Stimulated activated CD4-positive, alpha-beta T cell treated with anti-CD3 and anti-CD28 coated beads, Interleukin-2, amount 100 ng/mL, for 48 hours (primary cell): ENCODE results near the gene SLBP.

ENCODE experiments used
- DNase-seq, 2 donors: peaks; one replicate each; pipeline ENCODE4 v3.0.0-alpha.2; 2020

Gene SLBP

GRCh38 chr4:1712216-1713002 lies at the start of gene SLBP:
TSS of gene SLBP (minus strand) at chr4:1712319. CDS start at chr4:1712188, 131 bp downstream.
- peak; percentile 98 to 99 for DNase-seq

DNA sequence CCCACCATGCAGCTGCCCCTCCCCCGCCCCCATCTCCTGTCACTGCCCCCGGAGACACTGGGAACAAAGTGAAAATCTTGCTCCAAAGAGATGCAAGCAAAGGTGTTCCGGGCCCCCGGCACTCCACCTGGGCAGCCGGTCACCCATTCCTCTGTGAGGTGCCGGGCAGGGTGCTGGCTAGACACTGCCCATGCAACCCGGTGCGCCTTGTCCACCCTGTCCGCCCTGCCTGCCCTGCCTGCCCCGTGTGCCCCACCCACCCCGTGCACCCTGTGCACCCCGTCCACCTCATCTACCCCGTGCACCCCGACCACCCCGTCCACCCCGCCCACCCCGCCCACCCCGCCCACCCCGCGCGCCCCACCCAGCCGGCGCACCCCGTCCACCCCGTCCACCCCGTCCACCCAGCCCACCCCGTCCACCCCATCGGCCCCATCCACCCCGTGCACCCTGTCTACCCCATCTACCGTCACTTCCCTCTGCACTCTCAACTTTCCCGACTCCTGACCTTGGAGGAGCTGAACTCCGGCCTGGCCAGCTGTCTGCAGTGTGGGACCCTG lies 49.1 kb upstream of the SLBP start:
- DNase-seq, result no peak

DNA sequence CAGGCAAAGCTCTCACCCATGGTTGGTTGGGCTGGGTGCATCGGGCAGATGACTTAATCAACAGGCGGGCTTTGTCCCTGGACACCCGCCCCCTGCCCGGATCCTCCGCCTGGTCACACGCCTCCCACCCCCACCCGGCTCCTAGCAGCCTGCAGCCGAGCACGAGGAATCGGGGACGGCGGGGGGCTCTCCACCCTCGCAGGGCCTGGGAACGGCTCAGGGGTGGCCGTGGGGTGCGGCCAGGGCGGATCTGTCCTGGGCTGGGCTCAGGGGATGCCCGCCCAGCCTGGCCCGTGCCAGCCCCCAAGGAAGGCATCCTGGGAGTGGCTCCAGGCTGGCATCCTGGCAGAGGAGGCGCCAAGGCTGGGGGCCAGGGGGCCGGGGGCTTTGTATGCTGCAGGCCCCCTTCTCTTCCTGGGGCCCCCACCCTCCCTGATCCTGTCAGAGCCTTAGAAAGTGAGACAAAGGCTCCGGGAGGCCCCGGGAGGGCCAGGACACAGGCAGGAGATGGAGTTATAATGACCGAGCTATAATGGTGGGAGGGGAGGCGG lies 48.5 kb upstream of the SLBP start:
- no peak for DNase-seq

DNA sequence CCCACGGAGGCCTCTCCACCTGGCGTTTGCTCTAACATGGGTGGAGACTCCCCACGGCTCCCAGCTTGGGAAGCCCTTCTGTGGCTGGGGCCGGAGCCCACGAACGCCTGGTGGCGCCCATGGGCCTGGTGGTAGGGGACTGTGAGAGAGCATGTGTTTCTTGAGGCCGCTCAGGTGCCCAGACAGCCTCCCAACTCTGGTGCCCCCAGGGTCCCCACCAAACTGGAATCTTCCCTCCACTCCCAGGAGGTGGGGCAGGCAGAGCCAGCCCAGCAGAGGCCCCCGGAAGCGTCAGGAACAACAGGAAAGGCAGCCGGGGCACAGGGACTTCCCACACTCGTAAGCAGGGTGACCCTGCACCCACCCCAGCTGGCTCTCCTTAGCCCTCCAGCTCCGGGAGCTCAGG lies 47.7 kb upstream of the SLBP start:
- DNase-seq, result no peak

- DNase-seq, result no peak
Measured at GRCh38 chr4:1759170-1759817, 47.2 kb upstream of the SLBP start.

- no peak for DNase-seq
Measured at GRCh38 chr4:1758306-1759121, 46.4 kb upstream of the SLBP start.

DNA sequence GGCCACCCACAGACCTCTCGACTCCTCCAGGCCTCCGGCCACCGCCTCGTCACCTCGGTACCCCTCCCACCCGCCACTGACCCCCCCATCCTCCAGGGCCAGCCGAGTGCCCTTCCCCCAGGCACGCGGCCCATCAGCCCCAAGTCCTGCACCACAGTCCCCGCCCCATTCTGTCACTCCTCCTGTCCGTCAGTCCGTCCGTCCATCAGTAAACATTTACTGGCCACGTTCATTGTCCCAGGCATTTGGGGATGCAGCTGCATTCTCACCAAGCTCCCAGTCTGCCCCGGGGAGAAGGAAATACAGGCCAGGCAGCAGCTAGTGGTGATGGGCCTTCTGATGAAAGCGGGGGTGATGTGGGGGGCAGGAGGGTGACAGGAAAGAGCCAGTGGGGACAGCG lies 45.7 kb upstream of the SLBP start:
- DNase-seq, result no peak

- DNase-seq, result no peak
Measured at GRCh38 chr4:1756893-1757779, 45.0 kb upstream of the SLBP start.

DNA sequence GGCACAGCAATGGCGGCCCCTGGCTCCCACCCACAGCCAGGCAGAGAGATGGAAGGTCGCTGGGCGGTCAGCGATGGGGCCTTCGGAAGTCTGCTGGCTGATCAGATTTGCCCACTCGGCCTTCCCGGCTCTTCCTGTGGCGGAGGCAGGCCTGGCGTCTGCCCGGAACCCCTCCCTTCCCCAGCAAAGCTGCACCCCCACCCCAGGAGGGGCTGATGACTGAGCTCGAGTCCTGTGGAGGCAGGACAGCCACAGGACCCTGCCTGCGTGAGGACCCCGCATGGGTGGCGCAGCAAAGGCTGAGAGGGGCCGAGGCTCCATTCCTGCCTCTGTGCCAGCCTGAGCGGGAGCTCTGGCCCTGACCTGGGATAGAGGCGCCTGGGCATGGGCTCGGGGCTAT lies 44.0 kb upstream of the SLBP start:
- DNase-seq, result no peak

GRCh38 chr4:1755297-1755696 lies 43.2 kb upstream of the SLBP start:
- no peak for DNase-seq

DNA sequence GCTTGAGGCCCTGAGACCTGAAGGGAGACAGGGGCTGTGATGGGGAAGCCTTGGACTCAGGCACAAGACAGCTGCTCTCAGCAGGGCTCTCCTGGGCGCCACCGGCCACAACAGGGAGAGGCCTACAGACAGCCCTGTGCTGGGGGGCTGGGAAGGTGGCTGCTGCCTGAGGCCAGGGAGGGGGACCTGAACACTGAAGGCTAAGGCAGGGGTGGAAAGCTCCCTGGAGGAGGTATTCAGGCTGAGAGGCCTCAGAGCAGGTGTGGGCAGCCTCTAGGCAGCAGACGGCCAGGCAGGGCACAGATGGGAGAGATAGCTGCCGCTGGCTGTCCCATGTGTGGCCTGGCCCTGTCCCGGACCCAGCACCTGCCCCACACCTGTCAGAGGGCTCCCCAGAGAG lies 42.2 kb upstream of the SLBP start:
- no peak for DNase-seq

DNA sequence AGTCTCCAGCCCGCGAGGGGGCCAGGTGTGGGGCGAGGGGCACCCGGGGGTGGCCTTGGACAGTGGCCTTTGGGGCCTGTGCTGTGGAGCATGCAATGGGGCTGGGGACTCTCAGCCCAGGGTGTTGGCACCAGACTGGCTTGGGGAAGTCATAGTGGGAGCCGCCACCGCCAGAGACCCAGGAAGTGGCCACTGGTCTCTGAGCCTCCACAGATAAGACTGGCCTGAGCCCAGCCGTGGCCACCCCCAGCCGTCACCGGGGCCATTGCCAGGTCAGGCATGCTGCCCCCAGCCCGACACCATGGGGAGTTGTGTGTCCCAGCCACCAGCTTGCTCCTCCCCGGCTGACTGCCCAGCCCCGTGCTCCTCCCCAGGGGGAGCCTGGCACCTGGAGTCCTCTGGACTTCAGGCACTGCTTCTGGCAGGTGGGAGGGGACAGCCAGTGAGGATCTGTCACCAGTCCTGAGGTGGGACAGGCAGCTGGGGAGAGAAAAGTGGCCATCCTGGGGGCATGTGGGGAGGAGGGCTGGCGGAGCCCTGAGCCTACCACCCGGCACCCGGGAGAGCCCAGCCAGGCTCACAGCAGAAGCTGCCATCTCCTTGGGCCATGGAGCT lies 41.7 kb upstream of the SLBP start:
- DNase-seq, result no peak

- no peak for DNase-seq
Measured at GRCh38 chr4:1753294-1753696, 41.2 kb upstream of the SLBP start.

- DNase-seq, result peak in 1 of 2 donors; percentile 23
Measured at GRCh38 chr4:1752284-1753041, 40.3 kb upstream of the SLBP start.

- DNase-seq, result no peak
Measured at GRCh38 chr4:1751919-1752283, 39.8 kb upstream of the SLBP start.

- DNase-seq, result no peak
Measured at GRCh38 chr4:1751155-1751918, 39.2 kb upstream of the SLBP start.

- DNase-seq, result no peak
Measured at GRCh38 chr4:1750381-1751154, 38.4 kb upstream of the SLBP start.

- no peak for DNase-seq
Measured at GRCh38 chr4:1749826-1750225, 37.7 kb upstream of the SLBP start.

DNA sequence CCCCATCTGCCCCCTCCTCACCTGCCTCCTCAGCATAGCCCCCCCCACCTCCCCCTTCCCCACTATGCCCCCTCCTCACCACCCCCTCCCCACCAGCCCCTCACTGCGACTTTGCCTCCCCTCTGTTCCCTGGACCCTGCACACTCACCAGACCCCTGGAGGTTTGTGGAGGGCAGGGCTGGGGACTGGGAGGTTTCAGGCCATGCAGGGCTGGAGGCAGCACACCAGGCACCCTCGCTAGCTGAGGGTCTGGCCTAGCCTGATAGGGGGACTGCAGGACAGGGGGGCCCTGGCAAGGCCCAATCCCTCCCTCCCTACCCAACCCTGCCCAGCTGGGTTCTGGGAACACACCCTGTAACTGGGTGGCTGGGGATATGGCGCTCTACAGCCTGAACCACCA lies 37.3 kb upstream of the SLBP start:
- no peak for DNase-seq
